Effector memory CD8-positive, alpha-beta T cell (primary cell): ENCODE results near the gene FBLN1.
"Not testable (repeated sequence)": the region's sequence is repeated elsewhere in the genome, so short reads cannot be mapped to it uniquely, and the experiment has no call there.

ENCODE experiments used
- ATAC-seq: fragments of 150-1000 bp; cut with Tn5 transposase; replicated peaks from 2 replicates; pipeline ENCODE4 v1.10.0; 2021; ENCODE audit warnings: mild to moderate bottlenecking, moderate library complexity
- DNase-seq, 3 experiments: peaks; one replicate each; pipeline ENCODE4 v3.0.0; 2021
- H3K27ac Mint-ChIP-seq, 2 donors: one replicate each; pipeline ENCODE4 v1.8.0; 2022; ENCODE audit warnings: mild to moderate bottlenecking in 2 of 2, mixed read lengths in 2 of 2, moderate library complexity in 2 of 2
- H3K27me3 Mint-ChIP-seq, 2 donors: one replicate each; pipeline ENCODE4 v1.8.0; 2022; ENCODE audit warnings: mixed read lengths in 2 of 2
- H3K36me3 Mint-ChIP-seq: one replicate; pipeline ENCODE4 v1.8.0; 2022; ENCODE audit warnings: mild to moderate bottlenecking, moderate library complexity, mixed read lengths; ENCODE audit not compliant: insufficient read depth
- H3K4me1 Mint-ChIP-seq, 2 donors: one replicate each; pipeline ENCODE4 v1.8.0; 2022; ENCODE audit warnings: low read depth in 2 of 2, mixed read lengths in 2 of 2
- H3K4me3 Mint-ChIP-seq, 2 donors: one replicate each; pipeline ENCODE4 v1.8.0; 2022; ENCODE audit warnings: mild to moderate bottlenecking in 2 of 2, mixed read lengths in 2 of 2, moderate library complexity in 2 of 2
- H3K9me3 Mint-ChIP-seq, 2 donors: one replicate each; pipeline ENCODE4 v1.8.0; 2022; ENCODE audit warnings: mixed read lengths in 2 of 2

The FBLN1 gene

DNA sequence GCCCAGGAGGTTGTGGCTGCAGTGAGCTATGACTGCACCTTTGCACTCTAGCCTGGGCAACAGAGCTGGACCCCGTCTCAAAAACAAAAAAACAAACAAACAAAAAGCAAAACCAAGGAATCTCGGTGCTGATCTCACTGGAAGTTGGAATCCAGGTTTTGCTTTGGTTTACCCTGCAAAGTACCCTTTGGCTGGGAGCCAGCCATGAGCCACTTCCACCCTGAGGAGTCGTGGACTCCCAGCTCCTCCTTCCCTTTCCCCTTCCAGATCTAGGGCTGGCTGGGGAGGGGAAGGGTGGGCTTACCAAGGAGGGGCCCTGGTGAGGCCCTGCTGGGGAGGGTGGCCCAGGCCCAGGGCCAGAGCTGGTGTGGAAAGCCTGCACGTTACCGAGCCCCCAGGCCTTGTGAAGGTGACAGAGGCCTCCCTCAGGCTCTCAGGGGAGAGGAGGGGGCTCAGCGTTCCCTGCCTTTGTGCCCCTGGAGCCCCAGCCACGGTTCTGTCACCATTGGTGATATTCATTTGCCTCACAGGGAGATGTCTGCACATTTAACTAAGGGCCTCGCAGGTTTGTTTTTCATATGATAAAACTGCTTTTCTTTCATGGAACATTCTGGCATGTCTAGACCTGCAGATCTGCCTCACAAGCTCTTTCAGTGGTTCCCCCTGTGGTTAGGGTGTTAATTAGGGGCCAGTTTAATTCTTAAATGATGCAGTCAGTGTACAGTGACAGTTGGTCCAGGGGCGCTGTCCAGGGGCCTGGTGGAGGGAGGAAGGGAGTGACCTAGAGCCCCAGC, 29.0 kb downstream of the FBLN1 start:
- Mint-ChIP-seq H3K4me1 (no peaks in the 10 kb centered on the region), H3K27ac (no peak overlapping the region), H3K36me3 (no peaks in the 10 kb centered on the region), H3K9me3 (no peaks in the 10 kb centered on the region), H3K4me3 (no peak overlapping the region), H3K27me3 (peaks cover 0 to 33% of the 10 kb centered on the region in 2 donors)
- no peak for DNase-seq
- ATAC-seq, result no peak

DNA sequence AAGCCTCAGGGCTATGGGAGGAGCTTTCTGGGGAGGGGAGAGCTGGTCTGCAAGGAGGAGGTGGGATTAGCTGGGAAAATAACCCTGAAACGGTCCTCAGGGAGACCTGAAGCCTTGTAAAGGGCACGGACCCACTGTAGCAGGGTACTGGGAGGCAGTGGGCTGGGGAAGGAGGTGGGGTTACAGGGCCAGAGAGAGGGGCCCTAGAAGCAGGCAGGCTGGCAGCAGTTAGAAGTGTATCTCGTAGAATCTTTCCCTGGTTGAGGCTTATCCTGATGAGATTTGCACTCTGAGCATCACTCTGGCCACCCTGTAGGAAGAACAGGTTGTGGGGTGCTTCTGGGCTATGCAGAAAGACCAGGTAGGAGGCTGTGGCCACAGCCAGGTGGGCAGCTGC, 29.6 kb downstream of the FBLN1 start:
- Mint-ChIP-seq H3K27ac (no peak overlapping the region), H3K36me3 (no peaks in the 10 kb centered on the region), H3K9me3 (no peaks in the 10 kb centered on the region), H3K27me3 (peaks cover 0 to 32% of the 10 kb centered on the region in 2 donors), H3K4me1 (no peaks in the 10 kb centered on the region), H3K4me3 (no peak overlapping the region)
- ATAC-seq (no peak), DNase-seq (no peak)

DNA sequence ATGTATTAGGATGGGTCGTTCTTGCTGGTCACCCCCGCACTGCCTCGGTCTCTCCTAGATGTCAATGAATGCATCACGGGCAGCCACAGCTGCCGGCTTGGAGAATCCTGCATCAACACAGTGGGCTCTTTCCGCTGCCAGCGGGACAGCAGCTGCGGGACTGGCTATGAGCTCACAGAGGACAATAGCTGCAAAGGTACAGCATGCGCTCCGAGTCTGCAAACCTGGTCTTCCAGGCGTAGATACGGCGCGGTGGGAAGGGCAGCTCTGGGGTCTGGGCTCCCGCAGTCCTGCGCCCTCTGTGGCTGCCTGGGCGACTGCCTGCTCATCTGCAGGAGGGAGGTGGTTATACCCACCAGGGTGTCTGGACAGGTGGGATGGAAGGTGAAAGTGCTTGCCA, 31.0 kb downstream of the FBLN1 start:
- DNase-seq (no peak), ATAC-seq (no peak)
- no peaks in the 10 kb centered on the region for H3K9me3 Mint-ChIP-seq
- H3K27me3 Mint-ChIP-seq, result peaks cover 5 to 39% of the 10 kb centered on the region in 2 donors
- H3K4me1 Mint-ChIP-seq, result no peaks in the 10 kb centered on the region
- H3K27ac Mint-ChIP-seq, result no peak overlapping the region
- H3K4me3 Mint-ChIP-seq, result no peak overlapping the region
- no peaks in the 10 kb centered on the region for H3K36me3 Mint-ChIP-seq

DNA sequence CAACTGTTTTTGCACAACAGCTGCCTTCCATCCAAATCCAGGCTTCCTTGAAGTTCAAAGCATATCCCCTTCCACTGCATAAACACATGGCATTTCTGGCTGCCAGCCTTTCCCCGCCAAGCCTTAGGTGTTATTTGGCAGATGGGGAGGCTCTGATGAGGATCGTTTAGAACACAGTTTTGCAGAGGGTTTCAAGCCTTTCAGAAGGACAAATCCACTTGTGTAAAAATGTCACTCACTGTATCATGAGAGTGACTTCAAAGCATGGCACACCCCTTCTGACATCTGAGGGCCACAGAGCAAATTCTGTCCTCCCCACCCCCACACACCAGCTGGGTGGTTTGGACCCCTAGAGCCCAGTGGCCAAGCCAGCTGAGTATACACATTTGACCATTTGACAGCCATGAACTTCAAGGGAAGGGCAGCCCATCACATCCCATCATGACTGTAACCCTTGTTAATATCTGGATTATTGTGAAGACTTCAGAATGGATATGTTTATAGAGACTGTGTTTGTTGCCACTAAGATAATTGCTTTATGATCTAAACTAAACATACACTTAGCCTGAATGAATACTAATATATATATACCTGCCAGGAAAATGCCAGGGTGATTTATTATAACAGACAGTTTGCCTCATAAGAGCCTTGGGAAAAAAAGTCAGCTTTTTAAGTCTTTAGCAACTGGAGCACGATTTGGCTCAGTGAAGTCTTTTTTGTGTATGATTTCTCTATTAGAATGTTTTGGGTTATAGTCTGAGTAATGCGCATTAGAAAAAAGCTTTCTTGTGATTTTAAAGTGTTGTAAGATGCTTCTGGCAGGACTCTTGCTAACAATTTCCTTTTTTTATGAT, 31.9 kb downstream of the FBLN1 start:
- Mint-ChIP-seq H3K9me3 (no peaks in the 10 kb centered on the region), H3K27me3 (peaks cover 5 to 46% of the 10 kb centered on the region in 2 donors), H3K4me3 (no peak overlapping the region), H3K27ac (no peak overlapping the region), H3K36me3 (no peaks in the 10 kb centered on the region), H3K4me1 (no peaks in the 10 kb centered on the region)
- DNase-seq (no peak), ATAC-seq (no peak)

DNA sequence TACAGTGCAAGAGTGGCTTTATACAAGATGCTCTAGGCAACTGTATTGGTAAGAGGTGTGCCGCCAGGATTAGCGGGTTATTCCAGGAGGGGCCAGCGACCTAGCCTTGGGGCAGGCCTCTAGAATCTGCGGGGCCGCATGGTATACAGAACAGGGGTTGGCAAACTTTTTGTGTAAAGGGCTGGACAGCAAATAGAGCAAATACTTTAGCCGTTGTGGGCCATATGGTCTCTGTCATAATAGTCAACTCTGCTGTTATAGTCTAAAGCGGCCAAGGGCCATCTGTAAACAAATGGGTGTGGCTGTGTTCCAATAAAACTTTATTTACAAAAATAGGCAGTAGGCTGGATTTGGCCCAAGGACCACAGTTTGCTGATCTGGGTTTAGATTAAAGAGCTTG, 32.6 kb downstream of the FBLN1 start:
- DNase-seq, result no peak
- Mint-ChIP-seq H3K36me3 (no peaks in the 10 kb centered on the region), H3K27ac (no peak overlapping the region), H3K4me3 (no peak overlapping the region), H3K9me3 (no peaks in the 10 kb centered on the region), H3K4me1 (no peaks in the 10 kb centered on the region), H3K27me3 (peaks cover 5 to 49% of the 10 kb centered on the region in 2 donors)
- no peak for ATAC-seq

DNA sequence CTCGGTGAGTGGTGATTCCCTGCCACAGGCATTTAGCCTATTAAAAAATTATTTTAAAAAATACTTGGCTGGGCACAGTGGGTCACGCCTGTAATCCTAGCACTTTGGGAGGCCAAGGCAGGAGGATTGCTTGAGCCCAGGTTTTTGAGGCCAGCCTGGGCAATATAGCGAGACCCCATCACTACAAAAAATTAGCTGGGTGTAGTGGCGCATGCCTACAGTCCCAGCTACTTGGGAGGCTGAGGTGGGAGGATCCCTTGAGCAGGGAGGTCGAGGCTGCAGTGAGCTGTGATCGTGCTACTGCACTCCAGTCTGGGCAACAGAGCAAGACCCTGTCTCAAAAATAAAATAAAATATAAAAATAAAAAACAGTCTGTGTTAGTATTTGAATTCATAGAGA, 33.2 kb downstream of the FBLN1 start:
- H3K27me3 Mint-ChIP-seq, result peaks cover 9 to 50% of the 10 kb centered on the region in 2 donors
- not testable (repeated sequence) for H3K4me1 Mint-ChIP-seq, DNase-seq, H3K36me3 Mint-ChIP-seq, H3K27ac Mint-ChIP-seq, H3K9me3 Mint-ChIP-seq, H3K4me3 Mint-ChIP-seq, ATAC-seq

DNA sequence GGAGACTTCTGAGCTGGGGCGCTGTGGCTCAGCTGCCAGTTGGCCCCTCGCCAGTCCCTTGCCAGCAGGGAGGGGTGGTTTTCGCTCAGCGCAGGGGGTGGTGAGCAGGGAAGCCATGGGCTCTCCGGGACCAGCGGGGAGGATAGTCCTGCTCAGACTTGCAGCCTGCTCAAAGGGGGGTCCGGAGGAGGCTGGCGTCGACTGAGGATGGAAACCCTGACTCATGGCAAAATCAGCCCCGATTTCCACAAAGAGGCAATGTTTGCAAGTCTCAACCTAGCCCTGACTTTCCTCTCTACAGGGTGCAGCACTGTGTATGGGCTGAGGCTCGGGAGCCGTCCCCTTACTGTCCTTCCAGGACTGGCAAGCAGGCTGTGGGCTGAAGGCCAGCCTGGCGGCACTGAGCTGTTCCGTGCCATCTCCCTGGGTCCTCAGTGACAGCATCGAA, 35.1 kb downstream of the FBLN1 start:
- no peak for ATAC-seq
- Mint-ChIP-seq H3K36me3 (no peaks in the 10 kb centered on the region), H3K27me3 (peaks cover 23 to 54% of the 10 kb centered on the region in 2 donors), H3K27ac (no peak overlapping the region), H3K9me3 (no peaks in the 10 kb centered on the region), H3K4me3 (no peak overlapping the region), H3K4me1 (no peaks in the 10 kb centered on the region)
- no peak for DNase-seq

DNA sequence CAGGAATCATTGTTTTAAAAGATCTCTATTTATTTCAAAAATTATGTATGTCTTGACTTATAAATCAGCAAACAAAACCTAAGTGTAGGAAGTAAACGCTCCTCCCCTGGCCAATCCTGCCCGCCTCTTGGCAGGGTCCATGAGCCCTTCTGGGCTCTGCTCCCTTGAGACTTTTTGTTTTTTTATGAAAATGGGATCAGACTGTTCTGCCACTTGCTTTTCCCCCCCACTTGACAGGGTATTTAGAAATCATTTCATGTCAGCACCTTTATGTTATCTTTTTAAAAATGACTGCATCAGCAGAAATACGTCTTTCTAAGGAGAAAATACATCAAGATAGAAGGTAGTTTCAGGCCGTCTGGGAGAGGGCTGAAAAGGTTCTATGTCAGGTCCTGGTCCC, 35.6 kb downstream of the FBLN1 start:
- Mint-ChIP-seq H3K27ac (no peak overlapping the region), H3K36me3 (no peaks in the 10 kb centered on the region), H3K27me3 (peaks cover 23 to 56% of the 10 kb centered on the region in 2 donors), H3K9me3 (no peaks in the 10 kb centered on the region), H3K4me1 (no peaks in the 10 kb centered on the region), H3K4me3 (no peak overlapping the region)
- ATAC-seq (no peak), DNase-seq (no peak)

DNA sequence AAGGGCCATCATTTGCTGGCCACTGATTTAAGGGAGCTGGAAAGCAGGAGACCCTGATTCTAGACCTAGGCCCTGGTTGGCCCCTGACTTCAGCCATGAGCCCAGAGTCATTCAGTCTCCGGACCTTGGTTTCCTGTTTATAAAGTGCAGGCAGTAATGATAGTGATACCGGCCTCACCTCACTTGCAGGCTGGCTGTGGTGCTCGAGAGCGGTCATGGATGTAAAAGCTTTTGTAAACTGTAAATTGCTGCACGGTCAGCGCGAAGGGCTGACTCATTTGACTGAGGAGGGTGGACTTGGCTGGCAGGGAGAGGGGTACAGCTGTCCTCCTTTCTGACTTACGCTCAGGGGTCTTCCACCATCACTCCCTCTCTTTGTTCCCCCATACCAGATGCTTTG, 37.4 kb downstream of the FBLN1 start:
- DNase-seq (no peak), ATAC-seq (no peak)
- Mint-ChIP-seq H3K36me3 (peaks cover 3% of the 10 kb centered on the region), H3K4me3 (no peak overlapping the region), H3K27me3 (peaks cover 23 to 66% of the 10 kb centered on the region in 2 donors), H3K9me3 (no peaks in the 10 kb centered on the region), H3K4me1 (no peaks in the 10 kb centered on the region), H3K27ac (no peak overlapping the region)

DNA sequence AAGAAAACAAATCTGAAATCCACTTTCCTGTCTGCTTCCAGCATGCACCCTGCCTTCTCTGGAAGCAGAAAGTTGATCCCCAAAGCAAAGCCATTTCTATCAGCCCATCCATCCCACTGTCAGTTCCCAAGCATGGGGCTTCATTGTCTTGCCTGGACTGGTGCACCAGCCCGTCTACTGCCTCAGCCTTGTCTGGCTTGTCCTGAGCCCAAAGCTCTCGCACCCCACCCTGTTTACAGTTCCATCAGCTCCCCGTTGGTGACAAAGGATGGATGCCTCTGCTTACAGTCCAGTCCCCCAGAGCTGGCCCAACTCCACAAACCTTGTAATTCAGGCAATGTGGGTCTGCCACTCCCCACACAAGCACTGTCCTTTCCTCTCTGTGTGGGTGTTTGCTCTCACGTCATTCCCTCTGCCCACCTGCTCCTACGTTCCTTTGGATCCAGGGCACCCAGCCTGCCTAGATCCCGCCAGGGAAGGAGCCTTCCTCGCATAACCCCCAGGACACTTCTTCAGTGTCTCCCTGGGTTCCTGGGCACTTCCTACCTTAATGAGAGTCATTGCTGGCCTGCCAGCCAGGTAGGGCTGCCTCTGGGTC, 38.8 kb downstream of the FBLN1 start:
- Mint-ChIP-seq H3K27me3 (peaks cover 29 to 73% of the 10 kb centered on the region in 2 donors), H3K27ac (no peak overlapping the region), H3K9me3 (no peaks in the 10 kb centered on the region), H3K4me3 (no peak overlapping the region), H3K36me3 (peaks cover 3% of the 10 kb centered on the region), H3K4me1 (no peaks in the 10 kb centered on the region)
- DNase-seq (no peak), ATAC-seq (no peak)

DNA sequence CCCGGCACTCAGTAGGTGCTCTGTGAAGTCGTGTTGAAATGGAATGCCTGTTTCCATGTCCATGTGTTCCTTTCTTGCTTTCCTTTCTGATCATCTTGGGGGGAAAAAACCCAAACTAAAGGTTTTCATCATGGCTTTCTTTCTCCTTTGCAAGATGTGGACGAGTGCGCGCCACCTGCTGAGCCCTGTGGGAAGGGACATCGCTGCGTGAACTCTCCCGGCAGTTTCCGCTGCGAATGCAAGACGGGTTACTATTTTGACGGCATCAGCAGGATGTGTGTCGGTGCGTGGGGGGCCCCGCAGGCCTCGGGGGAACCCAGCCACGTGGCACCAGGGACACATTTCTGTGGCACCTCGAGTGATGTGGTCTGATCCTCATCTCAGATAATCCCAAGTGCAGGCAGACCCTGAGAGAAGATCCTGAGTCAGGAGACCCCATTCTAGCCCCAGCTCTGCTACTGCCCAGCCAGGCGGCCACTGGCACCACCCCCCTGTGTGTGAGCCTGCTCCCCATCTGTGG, 39.4 kb downstream of the FBLN1 start:
- H3K9me3 Mint-ChIP-seq, result no peaks in the 10 kb centered on the region
- peaks cover 29 to 73% of the 10 kb centered on the region in 2 donors for H3K27me3 Mint-ChIP-seq
- peaks cover 3% of the 10 kb centered on the region for H3K36me3 Mint-ChIP-seq
- no peak overlapping the region for H3K4me3 Mint-ChIP-seq
- no peak for ATAC-seq
- DNase-seq, result no peak
- H3K27ac Mint-ChIP-seq, result no peak overlapping the region
- no peaks in the 10 kb centered on the region for H3K4me1 Mint-ChIP-seq

DNA sequence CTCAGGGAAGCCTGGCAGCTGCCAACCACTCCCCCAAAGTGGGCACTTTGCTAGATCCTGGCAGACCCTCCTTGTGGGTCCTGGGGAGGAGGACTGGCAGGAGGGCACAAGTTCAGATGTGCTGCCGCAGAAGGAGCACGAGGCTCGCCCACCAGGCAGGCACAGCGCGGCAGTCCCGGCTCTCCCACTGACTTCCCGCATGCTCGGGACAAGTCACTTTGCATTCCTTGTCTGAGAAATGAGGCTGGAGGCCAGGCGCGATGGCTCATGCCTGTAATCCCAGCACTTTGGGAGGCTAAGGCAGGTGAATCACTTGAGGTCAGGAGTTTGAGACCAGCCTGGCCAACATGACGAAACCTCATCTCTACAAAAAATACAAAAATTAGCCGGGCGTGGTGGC, 40.1 kb downstream of the FBLN1 start:
- H3K36me3 Mint-ChIP-seq, DNase-seq, H3K9me3 Mint-ChIP-seq, H3K4me1 Mint-ChIP-seq, H3K4me3 Mint-ChIP-seq, ATAC-seq, H3K27ac Mint-ChIP-seq: not testable (repeated sequence)
- H3K27me3 Mint-ChIP-seq, result peaks cover 29 to 68% of the 10 kb centered on the region in 2 donors

DNA sequence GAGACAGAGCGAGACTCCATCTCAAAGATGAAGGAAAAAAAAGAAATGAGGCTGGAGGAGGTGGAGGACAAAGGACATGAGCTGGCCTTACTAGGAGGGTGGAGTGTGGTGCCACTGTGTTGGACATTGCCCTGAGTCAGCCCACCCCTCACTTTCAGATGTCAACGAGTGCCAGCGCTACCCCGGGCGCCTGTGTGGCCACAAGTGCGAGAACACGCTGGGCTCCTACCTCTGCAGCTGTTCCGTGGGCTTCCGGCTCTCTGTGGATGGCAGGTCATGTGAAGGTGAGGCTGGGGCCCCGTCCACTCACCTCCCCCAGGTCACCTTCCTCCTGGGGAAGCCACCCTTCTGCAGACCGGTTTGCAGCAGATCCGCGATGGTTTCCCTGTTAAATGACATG, 40.6 kb downstream of the FBLN1 start:
- ATAC-seq (no peak), DNase-seq (no peak)
- peaks cover 3% of the 10 kb centered on the region for H3K36me3 Mint-ChIP-seq
- H3K9me3 Mint-ChIP-seq, result no peaks in the 10 kb centered on the region
- peaks cover 27 to 63% of the 10 kb centered on the region in 2 donors for H3K27me3 Mint-ChIP-seq
- no peak overlapping the region for H3K4me3 Mint-ChIP-seq
- no peak overlapping the region for H3K27ac Mint-ChIP-seq
- no peaks in the 10 kb centered on the region for H3K4me1 Mint-ChIP-seq
